Hepatocyte (in vitro differentiated cells): Measurements from ENCODE around the gene STX18.

Experiments used
- EZH2phosphoT487 ChIP-seq: fragments of 200-600 bp; sonication (generic); IDR thresholded peaks from one replicate; pipeline ENCODE4 v1.6.1; 2018; ENCODE audit warnings: antibody characterized with exemption, mild to moderate bottlenecking, low read depth, moderate library complexity; ENCODE audit not compliant: unreplicated experiment, severe bottlenecking
- TF ChIP-seq, protein P1 (sequence below): fragments of 200-600 bp; sonication (generic); IDR thresholded peaks from 2 replicates; pipeline ENCODE4 v1.5.1; 2016; ENCODE audit warnings: antibody characterized with exemption, mild to moderate bottlenecking; ENCODE audit not compliant: poor library complexity

- TF ChIP-seq, protein P1, sequence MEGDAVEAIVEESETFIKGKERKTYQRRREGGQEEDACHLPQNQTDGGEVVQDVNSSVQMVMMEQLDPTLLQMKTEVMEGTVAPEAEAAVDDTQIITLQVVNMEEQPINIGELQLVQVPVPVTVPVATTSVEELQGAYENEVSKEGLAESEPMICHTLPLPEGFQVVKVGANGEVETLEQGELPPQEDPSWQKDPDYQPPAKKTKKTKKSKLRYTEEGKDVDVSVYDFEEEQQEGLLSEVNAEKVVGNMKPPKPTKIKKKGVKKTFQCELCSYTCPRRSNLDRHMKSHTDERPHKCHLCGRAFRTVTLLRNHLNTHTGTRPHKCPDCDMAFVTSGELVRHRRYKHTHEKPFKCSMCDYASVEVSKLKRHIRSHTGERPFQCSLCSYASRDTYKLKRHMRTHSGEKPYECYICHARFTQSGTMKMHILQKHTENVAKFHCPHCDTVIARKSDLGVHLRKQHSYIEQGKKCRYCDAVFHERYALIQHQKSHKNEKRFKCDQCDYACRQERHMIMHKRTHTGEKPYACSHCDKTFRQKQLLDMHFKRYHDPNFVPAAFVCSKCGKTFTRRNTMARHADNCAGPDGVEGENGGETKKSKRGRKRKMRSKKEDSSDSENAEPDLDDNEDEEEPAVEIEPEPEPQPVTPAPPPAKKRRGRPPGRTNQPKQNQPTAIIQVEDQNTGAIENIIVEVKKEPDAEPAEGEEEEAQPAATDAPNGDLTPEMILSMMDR: no peak
- no peak for TF ChIP-seq EZH2phosphoT487
Measured at GRCh38 chr4:4386736-4387392, 155.0 kb downstream of the STX18 start, which contains the start of gene NSG1.
